NCI-H1694 treated with DMSO at 0.1 percent for 48 hours (cell line): ENCODE data around the gene DLD.
"Not testable (repeated sequence)": the region's sequence is repeated elsewhere in the genome, so short reads cannot be mapped to it uniquely, and the experiment has no call there.

Source experiments
- DNase-seq: peaks from one replicate; lab custom pipeline; 2025; lab: John Stamatoyannopoulos, UW

The DLD gene, protein sequence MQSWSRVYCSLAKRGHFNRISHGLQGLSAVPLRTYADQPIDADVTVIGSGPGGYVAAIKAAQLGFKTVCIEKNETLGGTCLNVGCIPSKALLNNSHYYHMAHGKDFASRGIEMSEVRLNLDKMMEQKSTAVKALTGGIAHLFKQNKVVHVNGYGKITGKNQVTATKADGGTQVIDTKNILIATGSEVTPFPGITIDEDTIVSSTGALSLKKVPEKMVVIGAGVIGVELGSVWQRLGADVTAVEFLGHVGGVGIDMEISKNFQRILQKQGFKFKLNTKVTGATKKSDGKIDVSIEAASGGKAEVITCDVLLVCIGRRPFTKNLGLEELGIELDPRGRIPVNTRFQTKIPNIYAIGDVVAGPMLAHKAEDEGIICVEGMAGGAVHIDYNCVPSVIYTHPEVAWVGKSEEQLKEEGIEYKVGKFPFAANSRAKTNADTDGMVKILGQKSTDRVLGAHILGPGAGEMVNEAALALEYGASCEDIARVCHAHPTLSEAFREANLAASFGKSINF

DNA sequence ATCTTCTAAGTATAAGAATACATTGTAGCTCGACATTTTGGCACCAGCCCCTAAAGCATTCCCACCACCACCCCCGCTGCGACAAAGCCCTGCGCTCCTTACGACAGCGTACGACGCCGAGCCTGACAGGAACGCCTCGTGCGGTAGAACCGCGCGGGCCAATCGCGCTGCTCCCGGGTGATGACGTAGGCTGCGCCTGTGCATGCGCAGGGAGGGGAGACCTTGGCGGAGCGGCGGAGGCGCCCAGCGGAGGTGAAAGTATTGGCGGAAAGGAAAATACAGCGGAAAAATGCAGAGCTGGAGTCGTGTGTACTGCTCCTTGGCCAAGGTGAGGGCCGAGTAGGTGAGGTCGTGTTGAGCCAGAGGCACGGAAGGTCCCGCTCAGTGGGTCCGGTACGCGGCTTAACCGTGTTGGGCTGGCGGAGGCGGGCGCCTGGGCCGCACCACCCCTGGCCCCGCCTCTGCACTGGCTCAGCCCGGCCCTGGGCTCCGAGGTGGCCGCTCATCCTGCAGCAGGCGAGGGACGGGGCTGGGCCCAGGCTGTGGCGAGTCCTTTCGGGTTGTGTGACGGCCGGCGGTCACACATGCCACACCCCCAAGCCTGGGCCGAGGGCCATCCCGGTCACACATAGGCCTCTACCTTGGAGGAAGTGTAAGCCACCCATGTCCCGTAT lies at the start of gene DLD:
TSS of gene DLD (plus strand) at position 222 of the 674 bp plus-strand sequence. CDS start at position 290, 68 bp downstream.
- DNase-seq, result peak; percentile 86

DNA sequence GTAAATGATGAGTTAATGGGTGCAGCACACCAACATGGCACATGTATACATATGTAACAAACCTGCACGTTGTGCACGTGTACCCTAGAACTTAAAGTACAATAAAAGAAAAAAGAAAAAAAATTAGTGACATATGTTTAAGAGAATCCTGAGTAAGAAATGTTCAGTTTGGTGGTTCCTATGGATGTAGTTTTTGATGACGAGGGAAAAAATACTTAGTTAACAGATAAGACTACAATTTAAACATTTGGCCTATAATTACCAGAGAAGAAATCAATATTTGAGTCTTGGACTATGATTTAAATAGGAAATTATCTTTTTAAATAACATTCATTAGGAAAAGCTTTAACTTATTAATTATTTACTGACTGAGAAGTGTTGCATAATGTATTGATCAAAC lies 48.8 kb upstream of the DLD start:
- DNase-seq, result no peak

DNA sequence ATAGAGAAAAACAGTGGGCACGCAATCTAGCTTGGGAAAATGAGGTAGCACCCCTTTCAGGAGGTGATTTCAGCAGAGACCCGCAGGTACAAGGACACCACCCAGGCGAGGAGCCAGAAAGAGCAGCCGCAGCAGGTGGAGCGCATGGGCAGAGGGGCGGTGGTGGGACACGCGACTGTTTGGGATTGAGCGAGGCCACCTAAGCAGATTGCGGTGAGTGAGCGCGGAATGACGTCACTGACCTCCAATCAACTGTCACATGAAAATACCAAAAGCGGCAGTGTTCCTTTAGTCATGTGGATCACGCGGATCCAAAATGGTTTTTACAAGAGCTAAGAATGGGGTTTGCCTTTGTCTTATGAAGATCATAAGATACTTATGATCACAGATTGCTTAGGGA lies 47.8 kb upstream of the DLD start:
- DNase-seq, result no peak

DNA sequence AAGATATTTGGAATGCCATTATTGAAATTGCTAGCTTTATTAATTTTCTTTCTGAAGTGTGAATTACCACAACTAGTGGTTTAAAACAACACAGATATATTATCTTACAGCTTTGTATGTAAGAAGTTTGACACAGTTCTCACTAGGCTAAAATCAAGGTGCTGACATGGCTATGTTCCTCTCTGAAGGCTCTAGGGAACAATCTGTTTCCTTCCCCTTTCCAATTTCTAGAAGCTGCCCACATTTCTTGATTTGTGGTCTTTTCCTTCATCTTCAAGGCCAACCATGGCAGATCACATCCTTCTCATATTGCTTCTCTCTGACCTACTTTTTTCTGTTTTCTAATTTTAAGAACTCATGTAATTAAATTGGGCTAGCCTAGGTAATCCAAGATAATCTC lies 44.7 kb upstream of the DLD start:
- DNase-seq, result no peak

DNA sequence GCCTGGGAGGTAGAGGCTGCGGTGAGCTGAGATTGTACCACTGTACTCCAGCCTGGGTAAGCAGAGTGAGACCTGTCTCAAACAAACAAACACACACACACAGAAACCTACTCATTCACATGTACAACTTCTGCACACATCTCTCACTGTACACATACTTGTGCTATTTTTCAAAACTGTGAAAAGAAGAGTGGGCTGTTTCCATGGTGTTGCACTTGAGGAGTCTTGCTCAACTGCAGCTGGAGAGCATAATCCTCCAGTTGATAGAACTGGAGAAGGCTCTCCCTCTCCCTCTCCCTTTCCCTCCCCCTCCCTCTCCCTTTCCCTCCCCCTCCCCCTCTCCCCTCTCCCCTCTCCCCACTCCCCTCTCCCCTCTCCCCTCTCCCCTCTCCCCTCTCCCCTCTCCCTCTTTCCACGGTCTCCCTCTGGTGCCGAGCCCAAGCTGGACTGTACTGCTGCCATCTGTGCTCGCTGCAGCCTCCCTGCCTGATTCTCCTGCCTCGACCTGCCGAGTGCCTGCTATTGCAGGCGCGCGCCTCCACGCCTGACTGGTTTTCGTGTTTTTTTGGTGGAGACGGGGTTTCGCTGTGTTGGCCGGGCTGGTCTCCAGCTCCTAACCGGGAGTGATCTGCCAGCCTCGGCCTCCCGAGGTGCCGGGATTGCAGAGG lies 43.7 kb upstream of the DLD start:
- no peak for DNase-seq

DNA sequence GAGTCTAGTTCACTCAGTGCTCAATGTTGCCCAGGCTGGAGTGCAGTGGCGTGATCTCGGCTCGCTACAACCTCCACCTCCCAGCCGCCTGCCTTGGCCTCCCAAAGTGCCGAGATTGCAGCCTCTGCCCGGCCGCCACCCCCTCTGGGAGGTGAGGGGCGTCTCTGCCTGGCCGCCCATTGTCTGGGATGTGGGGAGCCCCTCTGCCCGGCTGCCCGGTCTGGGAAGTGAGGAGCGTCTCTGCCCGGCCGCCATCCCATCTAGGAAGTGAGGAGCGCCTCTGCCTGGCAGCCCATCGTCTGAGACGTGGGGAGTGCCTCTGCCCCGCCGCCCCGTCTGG lies 43.2 kb upstream of the DLD start:
- not testable (repeated sequence) for DNase-seq

DNA sequence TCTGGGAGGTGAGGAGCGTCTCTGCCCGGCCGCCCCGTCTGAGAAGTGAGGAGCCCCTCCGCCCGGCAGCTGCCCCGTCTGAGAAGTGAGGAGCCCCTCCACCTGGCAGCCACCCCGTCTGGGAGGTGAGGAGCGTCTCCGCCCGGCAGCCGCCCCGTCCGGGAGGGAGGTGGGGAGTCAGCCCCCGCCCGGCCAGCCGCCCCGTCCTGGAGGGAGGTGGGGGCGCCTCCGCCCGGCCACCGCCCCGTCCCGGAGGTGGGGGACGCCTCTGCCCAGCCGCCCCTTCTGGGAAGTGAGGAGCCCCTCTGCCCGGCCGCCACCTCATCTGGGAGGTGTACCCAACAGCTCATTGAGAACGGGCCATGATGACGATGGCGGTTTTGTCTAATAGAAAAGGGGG lies 42.8 kb upstream of the DLD start:
- not testable (repeated sequence) for DNase-seq

DNA sequence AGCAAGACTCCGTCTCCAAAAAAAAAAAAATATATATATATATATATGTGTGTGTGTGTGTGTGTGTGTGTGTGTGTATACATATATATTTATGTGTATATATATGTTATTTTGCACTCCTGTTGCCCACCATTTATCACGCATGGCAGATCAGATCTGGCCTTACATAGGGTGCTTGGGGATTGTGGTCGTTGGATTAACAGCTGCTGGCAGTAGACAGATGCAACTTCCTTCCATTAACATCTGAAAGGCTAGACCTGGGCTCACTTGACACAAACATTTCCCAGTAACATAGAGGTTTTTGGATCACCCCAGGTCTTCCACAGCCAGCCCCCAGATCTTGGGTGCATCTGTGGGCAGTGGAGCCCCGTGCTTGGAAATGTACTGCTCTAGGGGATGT lies 40.8 kb upstream of the DLD start:
- DNase-seq, result no peak

DNA sequence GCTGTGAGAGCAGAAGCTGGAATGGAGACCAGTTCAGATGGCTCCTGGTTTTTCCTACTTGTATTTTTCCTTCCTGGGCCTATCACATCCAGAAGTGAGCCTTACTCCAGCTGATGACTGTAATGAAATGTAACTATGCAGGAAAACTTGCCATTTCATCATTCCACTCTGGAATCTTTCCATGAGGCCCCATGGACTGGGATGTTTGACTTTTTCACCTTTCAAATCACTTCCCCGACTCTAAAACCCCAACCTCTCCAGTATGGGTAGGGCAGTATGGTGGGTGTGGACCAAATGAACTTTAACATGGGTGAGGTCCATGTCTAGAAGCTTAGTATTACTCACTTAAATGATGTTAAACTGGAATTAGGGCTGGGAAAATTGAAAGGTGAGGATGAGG lies 40.3 kb upstream of the DLD start:
- no peak for DNase-seq

DNA sequence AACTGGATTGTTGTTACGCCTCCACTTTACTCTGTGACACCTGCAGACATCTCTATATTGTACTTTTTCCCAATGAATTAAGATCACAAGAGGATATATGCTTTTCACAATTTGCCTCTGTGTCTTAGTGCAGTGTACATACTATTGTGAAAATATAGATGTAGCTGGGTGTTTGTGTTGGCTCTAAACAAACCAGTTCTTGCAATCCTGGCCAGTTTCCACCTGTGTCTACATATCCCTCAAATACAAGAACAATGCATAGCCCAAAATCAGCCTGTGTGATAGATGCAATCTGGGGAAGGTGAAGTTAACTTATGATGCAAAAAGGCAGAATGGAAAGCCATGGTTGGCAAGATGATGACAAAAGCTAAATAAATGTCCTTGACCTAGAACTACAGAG lies 36.5 kb upstream of the DLD start:
- no peak for DNase-seq

DNA sequence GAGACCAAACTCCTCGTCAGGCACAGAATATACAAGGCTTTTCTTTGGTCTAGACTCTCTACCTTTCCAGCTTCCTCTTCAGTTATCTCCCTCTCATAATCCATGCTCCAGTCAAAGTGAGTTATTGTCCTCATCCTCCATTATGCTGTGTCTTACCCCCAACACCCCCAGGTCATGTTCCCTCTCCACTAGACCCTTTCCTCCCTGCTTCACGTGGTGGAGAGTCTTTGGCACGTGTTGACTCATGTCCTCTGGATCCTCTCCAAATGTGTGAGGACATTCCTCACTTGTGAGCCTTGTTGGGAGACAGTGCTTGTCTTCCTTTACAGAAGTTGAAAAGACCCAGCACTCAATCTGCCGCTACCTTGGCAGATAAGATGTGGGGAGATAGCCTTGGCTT lies 36.0 kb upstream of the DLD start:
- DNase-seq, result no peak

DNA sequence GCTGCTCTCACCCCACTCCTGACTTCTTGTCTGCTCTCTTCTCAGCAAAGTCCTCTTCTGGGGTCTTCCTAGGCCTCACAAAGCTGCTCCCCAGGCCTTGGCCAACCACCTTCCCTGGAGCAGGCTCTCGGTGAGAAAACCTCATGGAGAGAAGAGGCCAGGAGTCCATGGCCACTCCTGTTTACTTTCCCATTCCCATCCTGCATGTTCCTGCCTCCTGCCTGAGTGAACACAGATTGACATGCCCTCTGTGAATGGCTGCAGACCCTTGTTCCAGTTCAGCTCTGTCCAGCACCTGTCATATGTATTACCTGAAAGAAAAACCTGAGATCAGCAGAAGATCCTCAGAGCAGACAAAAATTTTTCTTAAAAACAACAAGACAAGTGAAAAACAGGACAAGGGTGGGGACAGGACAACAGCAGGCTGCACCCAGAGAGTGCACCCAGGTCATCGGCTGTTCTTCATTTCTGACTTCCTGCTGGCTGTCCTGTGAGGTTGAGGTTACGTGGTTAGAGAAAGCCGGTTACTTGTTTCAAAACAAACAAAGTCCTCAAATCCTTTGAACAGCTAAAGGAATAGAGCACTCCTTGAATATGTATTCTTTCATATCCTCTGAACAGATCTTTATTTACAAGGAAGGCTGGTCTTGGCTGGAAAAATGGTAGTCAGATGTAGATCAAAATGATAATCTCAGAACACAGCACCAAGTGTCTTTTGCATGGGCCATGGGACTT lies 34.0 kb upstream of the DLD start:
- DNase-seq, result no peak

DNA sequence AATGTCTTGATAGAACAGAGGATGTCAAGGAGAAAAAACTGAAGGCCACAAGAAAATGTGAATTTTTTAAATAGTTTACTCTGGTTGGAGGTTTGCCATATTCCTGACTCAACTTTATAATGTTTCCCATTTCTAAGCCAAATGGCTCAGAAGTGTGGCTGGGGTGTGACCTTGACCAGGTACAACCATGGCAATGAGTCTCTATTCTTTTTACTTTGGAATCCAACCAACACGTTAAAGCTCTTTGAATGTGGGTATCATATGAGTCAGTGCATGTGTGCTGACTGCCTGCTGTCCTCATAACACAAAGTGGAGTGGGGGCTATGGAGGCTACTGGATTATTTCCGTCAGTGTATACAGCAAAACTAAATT lies 33.5 kb upstream of the DLD start:
- DNase-seq, result no peak

DNA sequence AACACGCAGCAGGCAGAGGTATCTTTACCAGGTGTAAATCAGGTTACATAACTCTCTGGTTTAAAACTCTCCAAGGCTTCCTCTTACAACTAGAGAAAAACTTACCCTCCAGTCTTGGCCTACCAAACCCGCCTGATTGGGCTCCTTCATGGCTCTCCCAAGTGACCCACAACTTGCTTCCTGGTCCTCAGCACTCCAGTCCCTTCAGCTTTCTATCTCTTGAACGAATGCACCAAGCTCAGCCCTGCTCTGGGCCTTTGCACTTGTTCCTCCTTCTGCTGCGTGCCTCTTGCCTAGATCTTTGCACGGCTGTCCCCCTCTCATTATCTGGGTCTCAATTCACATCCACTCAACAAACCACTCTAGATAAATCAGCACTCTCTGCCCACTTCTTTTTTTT lies 32.7 kb upstream of the DLD start:
- DNase-seq, result no peak

DNA sequence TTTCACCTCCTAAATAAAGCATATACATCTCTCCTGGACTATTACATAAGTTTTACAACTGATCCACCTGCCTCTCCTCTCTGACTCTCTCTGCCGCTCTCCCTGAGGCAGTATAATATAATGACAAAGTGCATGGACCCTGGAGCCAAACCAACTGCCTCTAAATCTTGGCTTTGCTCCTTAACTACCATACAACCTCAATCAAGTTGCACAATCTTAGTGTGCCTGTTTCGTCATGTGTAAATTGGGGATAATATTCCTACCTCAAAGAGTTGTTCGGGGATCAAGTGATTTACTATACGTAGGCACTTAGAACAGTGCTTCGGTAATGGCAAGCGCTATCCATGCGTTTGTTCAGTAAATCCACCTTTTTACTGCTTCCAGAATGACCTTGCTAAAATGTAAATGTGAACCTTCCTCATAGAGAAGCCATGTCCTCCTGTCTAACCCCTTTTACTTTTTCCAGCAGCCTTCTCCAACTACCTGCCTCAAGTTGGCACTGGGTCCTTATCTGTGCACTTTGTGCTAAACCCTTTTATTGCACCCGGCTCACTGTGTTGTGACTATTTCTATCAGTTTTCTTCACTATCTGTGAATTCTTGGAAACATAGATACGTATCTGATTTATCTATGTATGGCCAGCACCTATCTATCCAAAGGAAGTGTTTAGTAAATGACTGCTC lies 30.6 kb upstream of the DLD start:
- no peak for DNase-seq

DNA sequence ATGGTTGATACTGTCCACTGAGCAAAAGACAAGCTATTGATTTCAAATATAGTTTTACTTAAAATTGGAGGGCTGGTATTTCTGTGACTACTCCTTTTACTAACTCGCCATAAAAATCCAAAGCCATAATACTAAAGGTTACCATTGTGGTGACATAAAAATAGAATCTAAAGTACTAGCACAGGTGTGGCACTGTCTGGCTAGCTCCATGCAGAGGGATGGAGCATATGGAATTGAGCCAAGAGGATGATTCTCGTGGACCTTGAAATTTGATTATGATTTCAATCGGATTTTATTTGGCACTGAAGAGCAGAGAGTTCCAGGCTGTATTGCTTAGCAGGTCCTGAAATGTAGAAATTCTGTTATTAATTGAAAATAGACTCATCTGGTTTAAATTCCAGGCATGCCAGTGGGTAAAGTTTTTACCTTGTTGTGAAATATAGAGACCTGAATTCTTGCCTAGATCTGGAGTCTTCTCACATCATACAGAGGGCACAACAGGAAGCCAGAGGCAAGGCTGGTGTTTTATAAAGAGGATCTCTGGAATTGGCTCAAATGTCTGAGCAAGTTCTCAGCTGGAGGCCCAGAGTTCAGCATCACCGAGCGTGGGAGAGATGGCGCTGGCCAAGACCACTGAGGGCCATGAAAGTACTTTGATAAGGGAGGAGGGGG lies 29.9 kb upstream of the DLD start:
- no peak for DNase-seq

DNA sequence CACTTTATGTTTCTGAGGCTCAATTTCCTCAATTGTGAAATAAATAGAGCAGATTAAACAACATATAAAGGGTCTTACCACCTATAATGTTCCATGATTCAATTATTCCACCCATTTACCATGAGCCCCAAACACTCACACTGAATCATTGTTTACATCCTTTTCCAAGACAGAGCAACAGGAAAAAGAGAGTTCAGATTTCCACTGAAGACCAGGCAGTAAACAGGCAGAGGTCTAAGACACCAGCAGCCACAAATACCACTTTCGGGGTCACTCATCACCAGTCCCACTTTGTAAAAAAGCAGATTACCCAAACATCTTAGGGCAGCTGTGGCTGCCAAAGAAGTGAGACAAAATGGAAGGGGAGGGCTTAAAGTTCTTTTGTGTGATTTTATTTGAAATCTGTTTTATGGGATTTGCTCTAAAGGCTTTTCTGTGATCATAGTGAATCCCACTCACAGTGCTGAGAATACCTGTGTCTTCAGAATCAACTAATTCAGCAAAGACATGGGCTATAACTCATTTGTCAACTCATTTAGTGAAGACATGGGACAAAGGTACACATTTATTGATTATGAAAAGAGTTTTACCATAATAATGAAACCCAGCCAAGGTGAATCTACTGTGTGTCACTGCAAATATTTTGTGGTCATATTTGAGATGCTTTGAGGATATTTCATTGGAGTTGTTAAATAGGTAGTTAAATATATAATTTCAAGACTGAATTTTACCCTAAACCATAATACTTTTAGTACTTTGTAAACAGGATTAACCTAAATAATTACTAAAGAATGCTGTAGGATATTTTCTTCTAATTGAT lies 24.8 kb upstream of the DLD start:
- no peak for DNase-seq

DNA sequence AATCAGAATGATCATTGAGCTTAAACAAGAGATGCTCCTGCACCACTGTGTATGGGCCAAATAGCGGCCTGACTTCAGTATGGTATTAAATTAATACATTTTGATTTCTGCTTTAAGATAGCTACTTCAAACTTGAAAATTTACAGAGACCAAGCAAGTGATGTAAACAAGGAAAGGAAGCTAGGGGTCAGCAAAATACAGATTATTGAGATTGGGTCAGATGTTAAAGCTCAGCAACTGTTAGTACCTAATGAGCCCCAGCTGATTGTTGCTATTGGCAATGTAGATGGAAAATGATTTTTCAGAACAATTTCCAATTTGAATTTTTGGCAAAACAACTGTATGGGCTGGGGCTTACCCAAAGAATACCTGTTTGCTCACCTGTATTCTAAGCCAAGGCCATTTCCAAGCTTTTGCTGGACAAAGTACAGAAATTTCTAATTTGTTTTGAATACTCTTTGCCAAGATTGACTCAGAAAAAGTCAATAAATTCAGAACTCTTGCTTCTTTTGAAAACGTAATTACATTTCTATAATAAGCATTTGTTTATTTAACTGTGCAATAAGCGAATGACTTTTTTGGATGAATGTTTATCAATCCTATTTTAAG lies 23.0 kb upstream of the DLD start:
- DNase-seq, result no peak

DNA sequence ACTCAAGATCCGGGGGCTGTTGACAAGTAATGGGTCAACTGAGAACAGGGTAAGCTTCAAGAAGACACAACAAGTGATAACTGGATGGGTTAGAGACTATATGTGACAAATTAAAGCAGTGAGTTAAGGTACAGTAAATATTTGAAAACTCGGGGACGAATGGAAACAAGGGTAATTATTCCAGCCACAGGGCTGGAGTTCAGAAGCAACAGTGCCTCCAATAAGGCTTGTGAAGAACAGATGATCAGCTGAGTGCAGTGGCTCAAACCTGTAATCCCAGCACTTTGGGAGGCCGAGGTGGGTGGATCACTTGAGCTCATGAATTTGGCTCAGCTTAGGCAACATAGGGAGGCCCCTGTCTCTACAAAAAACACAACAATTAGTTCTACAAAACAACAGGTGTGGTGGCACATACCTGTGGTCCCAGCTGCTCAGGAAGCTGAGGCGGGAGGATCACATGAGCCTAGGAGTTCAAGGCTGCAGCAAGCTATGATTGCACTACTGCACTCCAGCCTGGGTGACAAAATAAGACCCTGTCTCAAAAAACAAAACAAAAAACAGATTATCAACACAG lies 20.5 kb upstream of the DLD start:
- no peak for DNase-seq

DNA sequence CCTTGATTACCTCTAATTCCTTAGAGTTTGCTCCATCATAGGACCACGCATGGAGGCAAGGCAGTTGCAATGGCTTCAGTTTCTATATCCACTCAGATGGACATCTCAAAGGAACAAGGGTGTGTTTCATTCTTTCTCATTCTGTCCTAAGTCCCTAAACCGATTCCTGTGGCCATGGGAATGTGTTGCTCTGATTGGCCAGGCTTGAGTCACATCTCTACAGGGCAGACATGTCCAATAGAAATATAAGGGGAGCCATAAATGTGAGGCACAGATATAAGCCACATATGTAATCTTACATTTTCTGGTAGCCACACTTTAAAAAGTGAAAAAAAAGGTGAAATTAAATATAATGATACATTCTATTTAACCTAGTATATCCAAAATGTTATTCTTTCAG lies 16.9 kb upstream of the DLD start:
- no peak for DNase-seq
